Right atrium auricular region (tissue), 2 donors: ENCODE measurements around the gene C1QB. TPM values are rescaled to one million over a fixed set of nuclear protein-coding genes. Genes with fewer than 3 reads are reported as not detected.

Experiments
- DNase-seq: peaks from one replicate; pipeline ENCODE4 v3.0.0-alpha.2; 2019; ENCODE audit warnings: low spot score
- H3K27ac ChIP-seq, 2 donors: fragments of 200-600 bp; sonication (generic); 1 replicate in 1 of 2; 2 replicates in 1 of 2; pipeline ENCODE4 v1.5.1; 2016 to 2019
- H3K27me3 ChIP-seq, 2 donors: fragments of 200-600 bp; sonication (generic); one replicate each; pipeline versions ENCODE4 v1.5.1 to v1.6.0; 2017 to 2019
- H3K36me3 ChIP-seq: fragments of 200-600 bp; sonication (generic); one replicate; pipeline ENCODE4 v1.5.1; 2016
- H3K4me1 ChIP-seq, 2 donors: fragments of 200-600 bp; sonication (generic); one replicate each; pipeline versions ENCODE4 v1.5.1 to v1.6.0; 2017 to 2019
- H3K4me3 ChIP-seq, 2 donors: fragments of 200-600 bp; sonication (generic); 1 replicate in 1 of 2; 2 replicates in 1 of 2; pipeline ENCODE4 v1.5.1; 2017 to 2019; ENCODE audit warnings: mild to moderate bottlenecking in 1 of 2, moderate library complexity in 1 of 2
- H3K9me3 ChIP-seq, 2 donors: fragments of 200-600 bp; sonication (generic); one replicate each; pipeline ENCODE4 v1.5.1; 2019
- CTCF ChIP-seq, 2 donors: fragments of 200-600 bp; sonication (generic); IDR thresholded peaks; one replicate each; pipeline ENCODE4 v1.5.1; 2019; ENCODE audit warnings: antibody characterized with exemption in 2 of 2
- total RNA-seq, 2 donors: library from RNA; depleted of rRNA; stranded (reverse); fragments of >200 nt; gene quantifications; one replicate each; pipeline ENCODE4 v1.1.0, GENCODE V29; 2016

C1QB gene
- total RNA-seq, 2 donors from 2014 or later = 82.5 to 262 TPM

- Histone ChIP-seq H3K9me3 (no peaks in the 10 kb centered on the region), H3K4me1 (no peaks in the 10 kb centered on the region), H3K4me3 (no peak overlapping the region), H3K27ac (no peak overlapping the region), H3K36me3 (no peaks in the 10 kb centered on the region), H3K27me3 (no peaks in the 10 kb centered on the region)
- no peak for DNase-seq
- TF ChIP-seq CTCF (IDR thresholded peaks at IDR 0.05) = no peak
Measured at GRCh38 chr1:22694172-22694571, 41.1 kb downstream of the C1QB start.

- H3K36me3 ChIP-seq = no peaks in the 10 kb centered on the region
- H3K27ac ChIP-seq = no peak overlapping the region
- DNase-seq = no peak
- H3K9me3 ChIP-seq = no peaks in the 10 kb centered on the region
- no peak for TF ChIP-seq CTCF (IDR thresholded peaks at IDR 0.05)
- no peaks in the 10 kb centered on the region for H3K4me1 ChIP-seq
- no peak overlapping the region for H3K4me3 ChIP-seq
- H3K27me3 ChIP-seq = no peaks in the 10 kb centered on the region
Measured at GRCh38 chr1:22696610-22697009, 43.6 kb downstream of the C1QB start.

DNA sequence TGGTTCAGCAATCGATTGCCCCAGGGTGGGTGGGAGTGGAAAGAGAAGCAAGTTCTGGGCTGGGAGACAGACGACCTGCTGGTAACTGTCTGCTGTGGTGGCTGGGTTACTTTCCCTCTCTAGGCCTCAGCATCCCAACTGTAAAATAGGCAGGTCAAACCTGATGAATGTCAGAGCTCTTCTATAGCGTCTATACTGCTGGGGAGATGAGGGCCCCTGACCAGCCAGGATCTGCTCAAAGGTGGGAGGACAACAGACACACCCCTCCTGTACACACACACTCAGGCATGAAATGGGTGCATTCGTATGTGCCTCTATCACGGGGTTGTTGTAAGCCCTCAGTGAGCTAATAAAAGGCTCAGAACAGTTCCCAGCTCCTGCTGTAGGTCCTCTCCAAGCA, 44.9 kb downstream of the C1QB start:
- Histone ChIP-seq H3K9me3 (no peaks in the 10 kb centered on the region), H3K36me3 (no peaks in the 10 kb centered on the region), H3K27ac (no peak overlapping the region), H3K4me1 (no peaks in the 10 kb centered on the region), H3K27me3 (no peaks in the 10 kb centered on the region), H3K4me3 (no peak overlapping the region)
- TF ChIP-seq CTCF (IDR thresholded peaks at IDR 0.05) = no peak
- DNase-seq = no peak

DNA sequence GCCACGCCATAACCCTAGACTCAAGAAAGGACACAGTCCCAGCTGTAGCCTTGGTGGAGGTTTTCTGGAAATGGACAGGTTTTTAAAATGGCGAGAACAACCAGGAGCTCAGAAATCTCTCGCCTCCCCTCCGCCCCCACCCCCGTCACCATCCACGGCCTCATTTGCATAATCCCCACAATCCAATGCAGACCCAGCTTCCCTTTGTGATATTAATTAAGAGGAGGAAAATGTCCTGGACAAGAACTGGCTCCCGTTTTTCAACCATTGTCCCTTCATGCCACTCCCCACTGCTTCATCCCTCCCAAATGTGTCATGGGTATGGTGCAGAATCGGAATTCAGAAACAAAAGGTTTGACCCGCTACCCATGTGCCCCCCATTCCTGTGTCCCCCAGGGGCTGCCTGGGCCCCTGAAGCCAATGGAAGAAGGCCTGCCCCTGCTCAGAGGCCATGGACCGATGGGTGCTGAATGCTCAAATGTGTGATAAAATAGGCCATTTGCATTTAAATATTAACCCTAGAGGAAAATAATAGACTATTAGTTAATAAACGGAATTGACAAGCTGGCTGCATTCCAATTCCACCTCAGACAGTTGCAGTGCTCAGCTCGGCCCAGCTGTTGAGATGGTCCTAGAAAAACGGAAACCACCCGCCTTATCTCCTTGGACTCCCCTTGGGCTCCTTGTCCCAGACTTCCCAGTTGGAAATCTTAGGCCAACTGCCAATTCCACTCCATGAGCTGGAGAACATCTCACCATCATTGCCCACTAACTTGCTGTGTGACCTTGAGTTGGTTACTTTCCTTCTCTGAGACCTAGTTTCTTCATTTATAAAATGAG, 46.9 kb downstream of the C1QB start:
- Histone ChIP-seq H3K4me3 (no peak overlapping the region), H3K36me3 (no peaks in the 10 kb centered on the region), H3K27ac (no peak overlapping the region), H3K27me3 (no peaks in the 10 kb centered on the region), H3K9me3 (no peaks in the 10 kb centered on the region), H3K4me1 (no peaks in the 10 kb centered on the region)
- no peak for TF ChIP-seq CTCF (IDR thresholded peaks at IDR 0.05)
- no peak for DNase-seq

- H3K4me3 ChIP-seq = no peak overlapping the region
- TF ChIP-seq CTCF (IDR thresholded peaks at IDR 0.05) = no peak
- H3K27ac ChIP-seq = no peak overlapping the region
- no peaks in the 10 kb centered on the region for H3K4me1 ChIP-seq
- DNase-seq = no peak
- H3K27me3 ChIP-seq = no peaks in the 10 kb centered on the region
- H3K9me3 ChIP-seq = no peaks in the 10 kb centered on the region
- no peaks in the 10 kb centered on the region for H3K36me3 ChIP-seq
Measured at GRCh38 chr1:22702296-22703085, 49.5 kb downstream of the C1QB start.
